Measurements from ENCODE around the gene FRMD1.

DNA sequence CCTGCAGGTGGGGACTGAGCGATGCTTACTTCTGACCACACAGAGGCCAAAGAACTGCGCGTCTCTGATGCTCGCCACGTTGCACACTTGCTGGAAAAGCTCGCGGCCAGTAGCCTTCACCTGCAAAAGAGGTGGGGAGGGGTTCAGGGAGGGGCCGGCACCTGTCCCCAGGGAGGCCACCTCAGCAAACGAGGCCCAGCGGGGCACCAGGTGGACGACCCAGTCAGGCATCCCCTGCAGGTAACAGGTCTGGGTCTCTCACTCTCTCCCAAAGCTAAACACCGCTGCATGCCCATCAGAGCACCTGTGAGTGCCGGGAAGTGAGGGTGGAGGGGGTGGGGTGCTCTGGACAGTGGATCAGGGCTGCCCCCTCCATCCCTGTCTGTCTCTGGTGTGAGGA lies 3.8 kb downstream of the FRMD1 start:
- TF ChIP-seq, protein P1, sequence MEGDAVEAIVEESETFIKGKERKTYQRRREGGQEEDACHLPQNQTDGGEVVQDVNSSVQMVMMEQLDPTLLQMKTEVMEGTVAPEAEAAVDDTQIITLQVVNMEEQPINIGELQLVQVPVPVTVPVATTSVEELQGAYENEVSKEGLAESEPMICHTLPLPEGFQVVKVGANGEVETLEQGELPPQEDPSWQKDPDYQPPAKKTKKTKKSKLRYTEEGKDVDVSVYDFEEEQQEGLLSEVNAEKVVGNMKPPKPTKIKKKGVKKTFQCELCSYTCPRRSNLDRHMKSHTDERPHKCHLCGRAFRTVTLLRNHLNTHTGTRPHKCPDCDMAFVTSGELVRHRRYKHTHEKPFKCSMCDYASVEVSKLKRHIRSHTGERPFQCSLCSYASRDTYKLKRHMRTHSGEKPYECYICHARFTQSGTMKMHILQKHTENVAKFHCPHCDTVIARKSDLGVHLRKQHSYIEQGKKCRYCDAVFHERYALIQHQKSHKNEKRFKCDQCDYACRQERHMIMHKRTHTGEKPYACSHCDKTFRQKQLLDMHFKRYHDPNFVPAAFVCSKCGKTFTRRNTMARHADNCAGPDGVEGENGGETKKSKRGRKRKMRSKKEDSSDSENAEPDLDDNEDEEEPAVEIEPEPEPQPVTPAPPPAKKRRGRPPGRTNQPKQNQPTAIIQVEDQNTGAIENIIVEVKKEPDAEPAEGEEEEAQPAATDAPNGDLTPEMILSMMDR (IDR thresholded peaks at IDR 0.05; ENCODE audit: insufficient read depth, low read length) = no peak
- TF ChIP-seq, protein P2, sequence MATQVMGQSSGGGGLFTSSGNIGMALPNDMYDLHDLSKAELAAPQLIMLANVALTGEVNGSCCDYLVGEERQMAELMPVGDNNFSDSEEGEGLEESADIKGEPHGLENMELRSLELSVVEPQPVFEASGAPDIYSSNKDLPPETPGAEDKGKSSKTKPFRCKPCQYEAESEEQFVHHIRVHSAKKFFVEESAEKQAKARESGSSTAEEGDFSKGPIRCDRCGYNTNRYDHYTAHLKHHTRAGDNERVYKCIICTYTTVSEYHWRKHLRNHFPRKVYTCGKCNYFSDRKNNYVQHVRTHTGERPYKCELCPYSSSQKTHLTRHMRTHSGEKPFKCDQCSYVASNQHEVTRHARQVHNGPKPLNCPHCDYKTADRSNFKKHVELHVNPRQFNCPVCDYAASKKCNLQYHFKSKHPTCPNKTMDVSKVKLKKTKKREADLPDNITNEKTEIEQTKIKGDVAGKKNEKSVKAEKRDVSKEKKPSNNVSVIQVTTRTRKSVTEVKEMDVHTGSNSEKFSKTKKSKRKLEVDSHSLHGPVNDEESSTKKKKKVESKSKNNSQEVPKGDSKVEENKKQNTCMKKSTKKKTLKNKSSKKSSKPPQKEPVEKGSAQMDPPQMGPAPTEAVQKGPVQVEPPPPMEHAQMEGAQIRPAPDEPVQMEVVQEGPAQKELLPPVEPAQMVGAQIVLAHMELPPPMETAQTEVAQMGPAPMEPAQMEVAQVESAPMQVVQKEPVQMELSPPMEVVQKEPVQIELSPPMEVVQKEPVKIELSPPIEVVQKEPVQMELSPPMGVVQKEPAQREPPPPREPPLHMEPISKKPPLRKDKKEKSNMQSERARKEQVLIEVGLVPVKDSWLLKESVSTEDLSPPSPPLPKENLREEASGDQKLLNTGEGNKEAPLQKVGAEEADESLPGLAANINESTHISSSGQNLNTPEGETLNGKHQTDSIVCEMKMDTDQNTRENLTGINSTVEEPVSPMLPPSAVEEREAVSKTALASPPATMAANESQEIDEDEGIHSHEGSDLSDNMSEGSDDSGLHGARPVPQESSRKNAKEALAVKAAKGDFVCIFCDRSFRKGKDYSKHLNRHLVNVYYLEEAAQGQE (IDR thresholded peaks at IDR 0.05; ENCODE audit: insufficient replicate concordance, low read depth) = no peak
